H9 (cell line): ENCODE measurements around the gene TMEM183A. TPM values are rescaled to one million over a fixed set of nuclear protein-coding genes. Genes with fewer than 3 reads are reported as not detected.

Source experiments
- DNase-seq: peaks from one replicate; pipeline ENCODE4 v3.0.0-alpha.2; 2017
- H2AFZ ChIP-seq: one replicate; pipeline ENCODE4 v1.6.1; 2013; ENCODE audit warnings: mild to moderate bottlenecking, low read length, control low read depth, moderate library complexity
- H2AK5ac ChIP-seq: 2 replicates; pipeline ENCODE4 v1.6.1; 2013; ENCODE audit warnings: low read length, control low read depth, mixed read lengths; ENCODE audit not compliant: insufficient read length
- H2BK120ac ChIP-seq: one replicate; pipeline ENCODE4 v1.6.1; 2013; ENCODE audit warnings: low read depth, mild to moderate bottlenecking, low read length, control low read depth, inconsistent platforms; ENCODE audit not compliant: poor library complexity, severe bottlenecking
- H2BK12ac ChIP-seq: 2 replicates; pipeline ENCODE4 v1.6.1; 2013; ENCODE audit warnings: low read length, control low read depth, mixed read lengths, low read depth; ENCODE audit not compliant: insufficient read length
- H2BK15ac ChIP-seq: 2 replicates; pipeline ENCODE4 v1.6.1; 2013; ENCODE audit warnings: low read depth, low read length, control low read depth
- H2BK20ac ChIP-seq: one replicate; pipeline ENCODE4 v1.6.1; 2013; ENCODE audit warnings: low read depth, mild to moderate bottlenecking, low read length, control low read depth, inconsistent platforms; ENCODE audit not compliant: poor library complexity, severe bottlenecking
- H2BK5ac ChIP-seq: 2 replicates; pipeline ENCODE4 v1.6.1; 2013; ENCODE audit warnings: low read length, control low read depth, mixed read lengths; ENCODE audit not compliant: insufficient read length
- H3K14ac ChIP-seq: 2 replicates; pipeline ENCODE4 v1.6.1; 2013; ENCODE audit warnings: low read length, control low read depth; ENCODE audit not compliant: insufficient read depth
- H3K18ac ChIP-seq: 2 replicates; pipeline ENCODE4 v1.6.1; 2013; ENCODE audit warnings: low read depth, mild to moderate bottlenecking, mixed read lengths, low read length, control low read depth; ENCODE audit not compliant: insufficient read length
- H3K23ac ChIP-seq: 2 replicates; pipeline ENCODE4 v1.6.1; 2013; ENCODE audit warnings: low read length, control low read depth, mixed read lengths, low read depth; ENCODE audit not compliant: insufficient read length
- H3K23me2 ChIP-seq: 2 replicates; pipeline ENCODE4 v1.6.1; 2013; ENCODE audit warnings: low read depth, mild to moderate bottlenecking, mixed read lengths, low read length, control low read depth; ENCODE audit not compliant: insufficient read length, poor library complexity, severe bottlenecking
- H3K27ac ChIP-seq: 2 replicates; pipeline ENCODE4 v1.5.1; 2013; ENCODE audit warnings: low read length, control low read depth, mixed read lengths, low read depth; ENCODE audit not compliant: insufficient read length
- H3K27me3 ChIP-seq: 2 replicates; pipeline ENCODE4 v1.6.1; 2013; ENCODE audit warnings: low read length, control low read depth, inconsistent platforms; ENCODE audit not compliant: insufficient read depth
- H3K4ac ChIP-seq: 2 replicates; pipeline ENCODE4 v1.6.1; 2013; ENCODE audit warnings: low read depth, mild to moderate bottlenecking, control low read depth, inconsistent platforms, low read length, moderate library complexity
- H3K4me1 ChIP-seq: 2 replicates; pipeline ENCODE4 v1.6.1; 2013; ENCODE audit warnings: low read length, control low read depth, inconsistent platforms; ENCODE audit not compliant: insufficient read depth
- H3K4me2 ChIP-seq: 2 replicates; pipeline ENCODE4 v1.6.1; 2013; ENCODE audit warnings: low read length, control low read depth, mixed read lengths; ENCODE audit not compliant: insufficient read length, insufficient read depth
- H3K56ac ChIP-seq: 2 replicates; pipeline ENCODE4 v1.6.1; 2013; ENCODE audit warnings: low read depth, mild to moderate bottlenecking, mixed read lengths, low read length, control low read depth; ENCODE audit not compliant: insufficient read length
- H3K79me1 ChIP-seq: 2 replicates; pipeline ENCODE4 v1.6.1; 2013; ENCODE audit warnings: low read depth, mild to moderate bottlenecking, moderate library complexity, low read length, control low read depth, inconsistent platforms; ENCODE audit not compliant: insufficient read depth, poor library complexity, severe bottlenecking
- H3K79me2 ChIP-seq: 2 replicates; pipeline ENCODE4 v1.6.1; 2013; ENCODE audit warnings: low read length, control low read depth, inconsistent platforms; ENCODE audit not compliant: insufficient read depth
- H3K9ac ChIP-seq: 2 replicates; pipeline ENCODE4 v1.6.1; 2013; ENCODE audit warnings: low read length, control low read depth, mixed read lengths; ENCODE audit not compliant: insufficient read length; ENCODE audit errors: extremely low read depth
- H3K9me3 ChIP-seq: one replicate; pipeline ENCODE4 v1.6.1; 2013; ENCODE audit warnings: low read depth, low read length, inconsistent platforms; ENCODE audit not compliant: control insufficient read depth
- H3T11ph ChIP-seq: one replicate; pipeline ENCODE4 v1.6.1; 2013; ENCODE audit warnings: mild to moderate bottlenecking, low read length, control low read depth, inconsistent platforms
- H4K20me1 ChIP-seq: one replicate; pipeline ENCODE4 v1.6.1; 2013; ENCODE audit not compliant: control insufficient read depth, insufficient read length, insufficient read depth
- H4K5ac ChIP-seq: 2 replicates; pipeline ENCODE4 v1.6.1; 2013; ENCODE audit warnings: low read depth, mild to moderate bottlenecking, mixed read lengths, low read length, control low read depth; ENCODE audit not compliant: insufficient read length
- H4K8ac ChIP-seq: replicated peaks from 2 replicates; pipeline ENCODE4 v1.6.1; 2013; ENCODE audit warnings: low read length, control low read depth, mixed read lengths, low read depth; ENCODE audit not compliant: insufficient read length
- H4K91ac ChIP-seq: 2 replicates; pipeline ENCODE4 v1.6.1; 2013; ENCODE audit warnings: low read depth, mild to moderate bottlenecking, moderate library complexity, mixed read lengths, low read length, control low read depth; ENCODE audit not compliant: insufficient read length
- H3K27ac Mint-ChIP-seq, 3 experiments: 2 replicates in 2 of 3; 3 replicates in 1 of 3; pipeline ENCODE4 v1.8.0; 2020 to 2021; ENCODE audit warnings: mixed read lengths in 3 of 3, mild to moderate bottlenecking in 1 of 3, moderate library complexity in 1 of 3
- H3K27me3 Mint-ChIP-seq: 2 replicates; pipeline ENCODE4 v1.8.0; 2021; ENCODE audit warnings: low read depth, mild to moderate bottlenecking, moderate library complexity, mixed read lengths
- H3K36me3 Mint-ChIP-seq, 3 experiments: 2 replicates in 2 of 3; 3 replicates in 1 of 3; pipeline ENCODE4 v1.8.0; 2020 to 2021; ENCODE audit warnings: low read depth in 3 of 3, mixed read lengths in 3 of 3; ENCODE audit not compliant: insufficient read depth in 1 of 3
- H3K4me1 Mint-ChIP-seq, 2 experiments: 2 replicates each; pipeline ENCODE4 v1.8.0; 2020; ENCODE audit warnings: mixed read lengths in 2 of 2
- H3K4me3 Mint-ChIP-seq, 2 experiments: 2 replicates in 1 of 2; 3 replicates in 1 of 2; pipeline ENCODE4 v1.8.0; 2020 to 2021; ENCODE audit warnings: mild to moderate bottlenecking in 2 of 2, mixed read lengths in 2 of 2, moderate library complexity in 1 of 2
- H3K9me3 Mint-ChIP-seq, 2 experiments: 2 replicates in 1 of 2; 3 replicates in 1 of 2; pipeline ENCODE4 v1.8.0; 2020; ENCODE audit warnings: mild to moderate bottlenecking in 2 of 2, mixed read lengths in 2 of 2, moderate library complexity in 1 of 2
- CTCF ChIP-seq: fragments of 200-600 bp; sonication (generic); conservative IDR thresholded peaks from 3 replicates; pipeline ENCODE4 v1.8.0; 2021; ENCODE audit warnings: antibody characterized with exemption, mild to moderate bottlenecking
- WGBS: extraction: QIAGEN DNeasy Blood & Tissue Kit; methylation state at CpG from one replicate; pipeline ENCODE4 v1.1.7; 2013; ENCODE audit warnings: missing lambda C conversion rate, low lambda C conversion rate, mixed read lengths; ENCODE audit not compliant: insufficient read length; ENCODE audit errors: extremely low coverage; 5-methylcytosine and 5-hydroxymethylcytosine counted together
- total RNA-seq: library from RNA; stranded (reverse); gene quantifications from 2 replicates; pipeline ENCODE4 v1.2.1, GENCODE V29; 2021

TMEM183A gene
- total RNA-seq, 1 experiment from 2014 or later = 93.4 TPM

- no peak overlapping the region for H3K14ac ChIP-seq
- H2AK5ac ChIP-seq = no peak overlapping the region
- Mint-ChIP-seq H3K4me1 (peaks cover 39 to 50% of the 10 kb centered on the region in 2 experiments), H3K4me3 (no peak overlapping the region; a peak in 1 of 5 replicates), H3K27ac (no peak overlapping the region; a peak in 1 of 7 replicates), H3K9me3 (no peaks in the 10 kb centered on the region), H3K36me3 (peaks cover 3 to 29% (median 6%) of the 10 kb centered on the region in 3 experiments; a peak in 4 of 7 replicates), H3K27me3 (no peaks in the 10 kb centered on the region; the same call in 1 of the 2 replicates)
- no peak overlapping the region for H3K56ac ChIP-seq
- no peaks in the 10 kb centered on the region for H3K9me3 ChIP-seq
- no peak overlapping the region for H3K23ac ChIP-seq
- TF ChIP-seq CTCF = no peak
- H2BK120ac ChIP-seq = no peak overlapping the region
- no peak overlapping the region for H2BK5ac ChIP-seq
- no peak overlapping the region for H3K4ac ChIP-seq
- no peak overlapping the region for H2BK15ac ChIP-seq
- no peak overlapping the region for H3K9ac ChIP-seq
- H3K27ac ChIP-seq = no peak overlapping the region
- no peaks in the 10 kb centered on the region for H3K79me1 ChIP-seq
- no peak overlapping the region for H2AFZ ChIP-seq
- no peak overlapping the region for H3K18ac ChIP-seq
- WGBS = no CpG with 5 or more reads among the region's 5 CpGs
- no peak overlapping the region for H3K4me2 ChIP-seq
- peaks cover 4% of the 10 kb centered on the region; the same call in 1 of the 2 replicates for H3K4me1 ChIP-seq
- H3K79me2 ChIP-seq = no peaks in the 10 kb centered on the region
- no peak overlapping the region for H4K8ac ChIP-seq
- no peak overlapping the region for H3T11ph ChIP-seq
- no peaks in the 10 kb centered on the region for H4K20me1 ChIP-seq
- no peaks in the 10 kb centered on the region for H3K27me3 ChIP-seq
- H2BK20ac ChIP-seq = no peak overlapping the region
- H4K5ac ChIP-seq = no peak overlapping the region
- DNase-seq = no peak
- no peak overlapping the region for H2BK12ac ChIP-seq
- H4K91ac ChIP-seq = no peak overlapping the region
- H3K23me2 ChIP-seq = no peaks in the 10 kb centered on the region
Observed at GRCh38 chr1:203054642-203055041, 47.5 kb downstream of the TMEM183A start.
